GM12873 (cell line): Measurements from ENCODE around the gene MINDY4.

ENCODE experiments used
- CTCF ChIP-seq: IDR thresholded peaks from 2 replicates; pipeline ENCODE4 v1.5.1; 2012; ENCODE audit warnings: low read depth, mild to moderate bottlenecking, moderate library complexity, low read length, control low read depth; ENCODE audit not compliant: insufficient read depth; ENCODE audit errors: missing control alignments

MINDY4 gene

GRCh38 chr7:30916255-30916654 is 145.0 kb downstream of the MINDY4 start:
- TF ChIP-seq CTCF = no peak

GRCh38 chr7:30916767-30917166 is 145.6 kb downstream of the MINDY4 start:
- TF ChIP-seq CTCF = no peak

GRCh38 chr7:30917216-30917893 is 146.1 kb downstream of the MINDY4 start:
- no peak for TF ChIP-seq CTCF

- TF ChIP-seq CTCF = no peak
These were observed 147.5 kb downstream of the MINDY4 start for GRCh38 chr7:30918676-30919075.

GRCh38 chr7:30920021-30920583 is 148.9 kb downstream of the MINDY4 start:
- no peak for TF ChIP-seq CTCF

GRCh38 chr7:30920584-30921539 is 149.6 kb downstream of the MINDY4 start:
- no peak for TF ChIP-seq CTCF
